Activated B cell treated with CpG ODN at 0.5 μM for 24 hours (primary cell): ENCODE data around the gene GALNT1. TPM values are rescaled to one million over a fixed set of nuclear protein-coding genes. Genes with fewer than 3 reads are reported as not detected.

Experiments used
- ATAC-seq: fragments of 200-7000 bp; cut with Tn5 transposase; one replicate; pipeline ENCODE4 v1.10.0; 2021; ENCODE audit warnings: low read depth, mild to moderate bottlenecking, moderate library complexity
- CTCF ChIA-PET: fragments of 350-600 bp; sonication (Branson Sonifier 250); formaldehyde crosslinking; loops from one replicate; lab custom pipeline; 2021; ENCODE audit warnings: antibody characterized with exemption; lab: Charles Lee
- POLR2A ChIA-PET: fragments of 350-600 bp; sonication (Branson Sonifier 250); formaldehyde crosslinking; loops from one replicate; lab custom pipeline; 2021; ENCODE audit warnings: antibody characterized with exemption; lab: Charles Lee
- DNase-seq: peaks from one replicate; pipeline ENCODE4 v3.0.0; 2022
- H3K27ac Mint-ChIP-seq: one replicate; pipeline ENCODE4 v1.8.0; 2020; ENCODE audit warnings: mixed read lengths
- H3K27me3 Mint-ChIP-seq: one replicate; pipeline ENCODE4 v1.8.0; 2021; ENCODE audit warnings: mixed read lengths
- H3K36me3 Mint-ChIP-seq: one replicate; pipeline ENCODE4 v1.8.0; 2021; ENCODE audit warnings: low read depth, mixed read lengths
- H3K4me1 Mint-ChIP-seq: one replicate; pipeline ENCODE4 v1.8.0; 2021; ENCODE audit warnings: mixed read lengths
- H3K4me3 Mint-ChIP-seq: one replicate; pipeline ENCODE4 v1.8.0; 2020; ENCODE audit warnings: mild to moderate bottlenecking, mixed read lengths
- H3K9me3 Mint-ChIP-seq: one replicate; pipeline ENCODE4 v1.8.0; 2020; ENCODE audit warnings: mixed read lengths
- intact Hi-C: fragments of 100-400 bp; cut with micrococcal nuclease; formaldehyde crosslinking; loops from one replicate; pipeline ENCODE4 v1.15.1; 2024
- total RNA-seq: library from RNA; stranded (reverse); gene quantifications from 2 replicates; pipeline ENCODE4 v1.2.3, GENCODE V29; 2022
- TF ChIP-seq, protein P1 (sequence below): fragments of 200-600 bp; IDR thresholded peaks from one replicate; pipeline ENCODE4 v1.8.0; 2022; ENCODE audit warnings: antibody characterized with exemption, mild to moderate bottlenecking

Gene GALNT1
- total RNA-seq, 1 donor from 2014 or later, result 67.5 TPM

DNA sequence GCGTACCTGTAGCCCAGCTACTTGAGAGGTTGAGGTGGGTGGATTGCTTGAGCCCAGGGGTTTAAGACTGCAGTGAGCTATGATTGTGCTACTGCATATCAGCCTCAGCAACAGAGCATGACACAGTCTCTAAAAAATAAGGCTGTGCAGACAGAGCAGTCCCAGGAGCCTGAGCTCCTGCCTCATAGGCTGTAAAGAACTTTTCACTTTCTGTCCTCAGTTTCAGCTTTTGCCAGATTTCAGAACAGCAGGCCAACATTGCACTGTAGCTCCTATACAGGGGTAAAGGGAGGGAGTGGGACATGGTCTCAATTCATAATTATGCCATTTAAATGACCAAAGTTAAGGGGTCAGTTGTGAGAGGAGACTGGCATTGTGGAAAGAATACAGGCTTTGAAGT lies 150.6 kb downstream of the GALNT1 start:
- Mint-ChIP-seq H3K9me3 (peaks cover 14% of the 10 kb centered on the region), H3K36me3 (no peaks in the 10 kb centered on the region), H3K4me3 (no peak overlapping the region), H3K27me3 (no peaks in the 10 kb centered on the region), H3K27ac (no peak overlapping the region), H3K4me1 (no peaks in the 10 kb centered on the region)
- DNase-seq (no peak), ATAC-seq (no peak)
- TF ChIP-seq, protein P1, sequence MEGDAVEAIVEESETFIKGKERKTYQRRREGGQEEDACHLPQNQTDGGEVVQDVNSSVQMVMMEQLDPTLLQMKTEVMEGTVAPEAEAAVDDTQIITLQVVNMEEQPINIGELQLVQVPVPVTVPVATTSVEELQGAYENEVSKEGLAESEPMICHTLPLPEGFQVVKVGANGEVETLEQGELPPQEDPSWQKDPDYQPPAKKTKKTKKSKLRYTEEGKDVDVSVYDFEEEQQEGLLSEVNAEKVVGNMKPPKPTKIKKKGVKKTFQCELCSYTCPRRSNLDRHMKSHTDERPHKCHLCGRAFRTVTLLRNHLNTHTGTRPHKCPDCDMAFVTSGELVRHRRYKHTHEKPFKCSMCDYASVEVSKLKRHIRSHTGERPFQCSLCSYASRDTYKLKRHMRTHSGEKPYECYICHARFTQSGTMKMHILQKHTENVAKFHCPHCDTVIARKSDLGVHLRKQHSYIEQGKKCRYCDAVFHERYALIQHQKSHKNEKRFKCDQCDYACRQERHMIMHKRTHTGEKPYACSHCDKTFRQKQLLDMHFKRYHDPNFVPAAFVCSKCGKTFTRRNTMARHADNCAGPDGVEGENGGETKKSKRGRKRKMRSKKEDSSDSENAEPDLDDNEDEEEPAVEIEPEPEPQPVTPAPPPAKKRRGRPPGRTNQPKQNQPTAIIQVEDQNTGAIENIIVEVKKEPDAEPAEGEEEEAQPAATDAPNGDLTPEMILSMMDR, result no peak
- ChIA-PET POLR2A (no interaction called here), CTCF (interaction anchor here (1.6 kb wide), 1 partner anchor 24 kb away, joined by 4 read pairs; no protein-coding TSS in a partner anchor)
- intact Hi-C loops, result no loop called here

GRCh38 chr18:35732636-35733035 lies 151.1 kb downstream of the GALNT1 start:
- intact Hi-C loops, result no loop called here
- Mint-ChIP-seq H3K9me3 (peaks cover 14% of the 10 kb centered on the region), H3K36me3 (no peaks in the 10 kb centered on the region), H3K4me1 (no peaks in the 10 kb centered on the region), H3K27ac (no peak overlapping the region), H3K27me3 (no peaks in the 10 kb centered on the region), H3K4me3 (no peak overlapping the region)
- ATAC-seq (no peak), DNase-seq (no peak)
- CTCF ChIA-PET, result interaction anchor here (1.6 kb wide), 1 partner anchor 24 kb away, joined by 4 read pairs; no protein-coding TSS in a partner anchor
- TF ChIP-seq, protein P1, result no peak
- POLR2A ChIA-PET, result no interaction called here

DNA sequence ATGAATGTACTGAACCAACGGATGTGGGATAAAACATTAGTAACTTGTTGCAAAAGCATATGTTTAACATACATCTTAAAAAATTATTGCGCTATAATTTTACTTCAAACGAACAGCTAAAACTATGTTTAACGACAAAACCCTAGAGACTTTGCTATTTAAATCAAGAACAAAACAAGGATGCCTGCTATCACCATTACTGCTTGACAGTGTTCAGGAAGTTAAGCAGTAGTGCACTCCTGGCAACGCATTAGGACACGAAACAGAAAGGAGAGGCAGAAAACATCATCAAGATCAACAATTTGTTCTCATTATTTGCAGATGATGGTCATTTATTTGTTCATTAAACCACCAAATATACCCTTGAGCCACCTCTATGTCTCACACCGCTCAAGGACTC lies 151.9 kb downstream of the GALNT1 start:
- H3K4me1 Mint-ChIP-seq, result no peaks in the 10 kb centered on the region
- H3K36me3 Mint-ChIP-seq, result no peaks in the 10 kb centered on the region
- H3K27ac Mint-ChIP-seq, result no peak overlapping the region
- H3K27me3 Mint-ChIP-seq, result no peaks in the 10 kb centered on the region
- ChIA-PET POLR2A (no interaction called here), CTCF (no interaction called here)
- intact Hi-C loops, result no loop called here
- H3K9me3 Mint-ChIP-seq, result peaks cover 17% of the 10 kb centered on the region
- TF ChIP-seq, protein P1, result no peak
- ATAC-seq (no peak), DNase-seq (no peak)
- no peak overlapping the region for H3K4me3 Mint-ChIP-seq

- POLR2A ChIA-PET, result no interaction called here
- intact Hi-C loops, result no loop called here
- Mint-ChIP-seq H3K4me3 (no peak overlapping the region), H3K9me3 (peaks cover 10% of the 10 kb centered on the region), H3K4me1 (no peaks in the 10 kb centered on the region), H3K36me3 (no peaks in the 10 kb centered on the region), H3K27ac (no peak overlapping the region), H3K27me3 (no peaks in the 10 kb centered on the region)
- CTCF ChIA-PET, result no interaction called here
- TF ChIP-seq, protein P1, result no peak
- DNase-seq, result no peak
- ATAC-seq, result no peak
These were observed 155.2 kb downstream of the GALNT1 start for GRCh38 chr18:35736696-35737095.

- POLR2A ChIA-PET, result no interaction called here
- no peak overlapping the region for H3K27ac Mint-ChIP-seq
- no peaks in the 10 kb centered on the region for H3K4me1 Mint-ChIP-seq
- no peak overlapping the region for H3K4me3 Mint-ChIP-seq
- intact Hi-C loops, result no loop called here
- H3K9me3 Mint-ChIP-seq, result peaks cover 10% of the 10 kb centered on the region
- H3K27me3 Mint-ChIP-seq, result peaks cover 2% of the 10 kb centered on the region
- no peak for DNase-seq
- no peak for ATAC-seq
- no peaks in the 10 kb centered on the region for H3K36me3 Mint-ChIP-seq
- TF ChIP-seq, protein P1, result no peak
- CTCF ChIA-PET, result no interaction called here
These were observed 158.2 kb downstream of the GALNT1 start for GRCh38 chr18:35739778-35740177.
